Smooth muscle cell (in vitro differentiated cells): ENCODE data around the gene DACH1. TPM values are rescaled to one million over a fixed set of nuclear protein-coding genes. Genes with fewer than 3 reads are reported as not detected.

Experiments
- DNase-seq: peaks from one replicate; lab custom pipeline; 2025; ENCODE audit not compliant: unreplicated experiment; lab: John Stamatoyannopoulos, UW
- H2AFZ ChIP-seq: fragments of 200-600 bp; sonication (generic); 2 replicates; pipeline ENCODE4 v1.6.0; 2016; ENCODE audit warnings: antibody characterized with exemption, low read depth, mild to moderate bottlenecking
- H3F3A ChIP-seq: fragments of 200-600 bp; sonication (generic); 2 replicates; pipeline ENCODE4 v1.6.0; 2017; ENCODE audit warnings: antibody characterized with exemption, low read depth
- H3K27ac ChIP-seq: fragments of 200-600 bp; sonication (generic); 2 replicates; pipeline ENCODE4 v1.5.1; 2016; ENCODE audit warnings: low read depth, mild to moderate bottlenecking
- H3K27me3 ChIP-seq: fragments of 200-600 bp; sonication (generic); 2 replicates; pipeline ENCODE4 v1.6.1; 2016; ENCODE audit warnings: low read depth, mild to moderate bottlenecking
- H3K36me3 ChIP-seq: fragments of 200-600 bp; sonication (generic); 2 replicates; pipeline ENCODE4 v1.5.1; 2016; ENCODE audit warnings: low read depth
- H3K4me1 ChIP-seq: fragments of 200-600 bp; sonication (generic); 2 replicates; pipeline ENCODE4 v1.5.1; 2016; ENCODE audit warnings: low read depth
- H3K4me2 ChIP-seq: fragments of 200-600 bp; sonication (generic); 2 replicates; pipeline ENCODE4 v1.6.0; 2016; ENCODE audit warnings: mild to moderate bottlenecking
- H3K4me3 ChIP-seq: fragments of 200-600 bp; sonication (generic); 2 replicates; pipeline ENCODE4 v1.5.1; 2016; ENCODE audit warnings: mild to moderate bottlenecking
- H3K79me2 ChIP-seq: fragments of 200-600 bp; sonication (generic); 2 replicates; pipeline ENCODE4 v1.6.0; 2016; ENCODE audit warnings: low read depth, mild to moderate bottlenecking
- H3K9ac ChIP-seq: fragments of 200-600 bp; sonication (generic); 2 replicates; pipeline ENCODE4 v1.6.0; 2016; ENCODE audit warnings: low read depth
- H3K9me3 ChIP-seq: fragments of 200-600 bp; sonication (generic); replicated peaks from 2 replicates; pipeline ENCODE4 v1.5.1; 2016; ENCODE audit warnings: low read depth
- H4K20me1 ChIP-seq: fragments of 200-600 bp; sonication (generic); 2 replicates; pipeline ENCODE4 v1.6.0; 2016; ENCODE audit warnings: low read depth
- CTCF ChIP-seq: fragments of 200-600 bp; sonication (generic); IDR thresholded peaks from 2 replicates; pipeline ENCODE4 v1.5.1; 2017; ENCODE audit warnings: borderline replicate concordance, mild to moderate bottlenecking, antibody characterized with exemption; ENCODE audit not compliant: insufficient read depth, poor library complexity, severe bottlenecking
- WGBS: methylation state at CpG from one replicate; pipeline ENCODE4 v1.1.7; 2016; ENCODE audit warnings: low lambda C conversion rate; 5-methylcytosine and 5-hydroxymethylcytosine counted together
- polyA plus RNA-seq: library from polyadenylated mRNA; unstranded; fragments of >200 nt; fragmentation: Nextera tagmentation; extraction: Ambion mirVana; gene quantifications from 2 replicates; pipeline ENCODE4 v1.2.1, GENCODE V29; 2016
- total RNA-seq: library from RNA; depleted of rRNA; stranded (reverse); fragments of >200 nt; gene quantifications from 2 replicates; pipeline ENCODE4 v1.2.3, GENCODE V29; 2014

DACH1 gene
- total RNA-seq (0.85 and 1.6 TPM in 2 replicates), polyA plus RNA-seq (0.33 and 1.1 TPM in 2 replicates)

GRCh38 chr13:71867131-71867814 lies at the start of gene DACH1:
Gene DACH1, minus strand, starts transcription at chr13:71867204.
- Histone ChIP-seq H4K20me1 (no peaks in the 10 kb centered on the region), H3K27me3 (peaks cover 71% of the 10 kb centered on the region), H3K27ac (no peak within 1 kb of the TSS), H3K36me3 (no peaks in the 10 kb centered on the region), H3K79me2 (no peaks in the 10 kb centered on the region), H3K9me3 (no peaks in the 10 kb centered on the region), H3K4me2 (peak within 1 kb of the TSS; percentile 96), H2AFZ (peak within 1 kb of the TSS; percentile 94), H3K4me3 (peak within 1 kb of the TSS; percentile 74), H3K4me1 (peaks cover 31% of the 10 kb centered on the region), H3K9ac (peak within 1 kb of the TSS; percentile 26), H3F3A (no peaks in the 10 kb centered on the region)
- TF ChIP-seq CTCF: no peak
- WGBS: under 1% methylated on average over 29 of the region's 30 CpGs
- DNase-seq: peak; percentile 20

- 96% methylated on average over 3 of the region's 3 CpGs for WGBS
- H3K4me3 ChIP-seq: no peak overlapping the region
- no peak for TF ChIP-seq CTCF
- H3K4me2 ChIP-seq: no peak overlapping the region
- no peak for DNase-seq
- no peak overlapping the region for H2AFZ ChIP-seq
- no peaks in the 10 kb centered on the region for H3K27me3 ChIP-seq
- no peaks in the 10 kb centered on the region for H4K20me1 ChIP-seq
- no peak overlapping the region for H3K9ac ChIP-seq
- no peak overlapping the region for H3K27ac ChIP-seq
- H3K36me3 ChIP-seq: no peaks in the 10 kb centered on the region
- H3K79me2 ChIP-seq: no peaks in the 10 kb centered on the region
- no peaks in the 10 kb centered on the region for H3K4me1 ChIP-seq
- no peaks in the 10 kb centered on the region for H3F3A ChIP-seq
- no peaks in the 10 kb centered on the region for H3K9me3 ChIP-seq
These were observed 46.7 kb upstream of the DACH1 start for GRCh38 chr13:71913717-71914116.

- Histone ChIP-seq H3K27ac (peak overlapping the region; percentile 20), H3K4me1 (no peaks in the 10 kb centered on the region), H3K4me2 (no peak overlapping the region), H3K27me3 (no peaks in the 10 kb centered on the region), H3F3A (no peaks in the 10 kb centered on the region), H4K20me1 (no peaks in the 10 kb centered on the region), H3K36me3 (no peaks in the 10 kb centered on the region), H3K9ac (no peak overlapping the region), H3K4me3 (no peak overlapping the region), H2AFZ (no peak overlapping the region), H3K9me3 (no peaks in the 10 kb centered on the region), H3K79me2 (no peaks in the 10 kb centered on the region)
- no peak for TF ChIP-seq CTCF
- no peak for DNase-seq
These were observed 45.5 kb upstream of the DACH1 start for GRCh38 chr13:71912524-71912923.

GRCh38 chr13:71906448-71906847 lies 39.4 kb upstream of the DACH1 start:
- no peak overlapping the region for H2AFZ ChIP-seq
- TF ChIP-seq CTCF: no peak
- no peaks in the 10 kb centered on the region for H4K20me1 ChIP-seq
- no peaks in the 10 kb centered on the region for H3K27me3 ChIP-seq
- no peak for DNase-seq
- 95% methylated on average over 1 of the region's 1 CpG for WGBS
- H3K27ac ChIP-seq: no peak overlapping the region
- H3K36me3 ChIP-seq: no peaks in the 10 kb centered on the region
- H3K79me2 ChIP-seq: no peaks in the 10 kb centered on the region
- H3K4me2 ChIP-seq: no peak overlapping the region
- H3K4me3 ChIP-seq: no peak overlapping the region
- no peak overlapping the region for H3K9ac ChIP-seq
- no peaks in the 10 kb centered on the region for H3K9me3 ChIP-seq
- no peaks in the 10 kb centered on the region for H3F3A ChIP-seq
- no peaks in the 10 kb centered on the region for H3K4me1 ChIP-seq
